HTERT RPE-1 (cell line): ENCODE results near the gene PHACTR2.
"Not testable (repeated sequence)": the region's sequence is repeated elsewhere in the genome, so short reads cannot be mapped to it uniquely, and the experiment has no call there.

Source experiments
- in situ Hi-C: fragments of 300-500 bp; cut with MboI; formaldehyde crosslinking; loops from 4 replicates; pipeline ENCODE4 v1.14.3; 2020; ENCODE audit warnings: low sequenced_read_pairs

The PHACTR2 gene

GRCh38 chr6:143677891-143678791 is at the start of gene PHACTR2:
PHACTR2 (plus strand) TSS chr6:143677965; CDS start chr6:143678164, 199 bp downstream.
- in situ Hi-C loops: no loop called here

DNA sequence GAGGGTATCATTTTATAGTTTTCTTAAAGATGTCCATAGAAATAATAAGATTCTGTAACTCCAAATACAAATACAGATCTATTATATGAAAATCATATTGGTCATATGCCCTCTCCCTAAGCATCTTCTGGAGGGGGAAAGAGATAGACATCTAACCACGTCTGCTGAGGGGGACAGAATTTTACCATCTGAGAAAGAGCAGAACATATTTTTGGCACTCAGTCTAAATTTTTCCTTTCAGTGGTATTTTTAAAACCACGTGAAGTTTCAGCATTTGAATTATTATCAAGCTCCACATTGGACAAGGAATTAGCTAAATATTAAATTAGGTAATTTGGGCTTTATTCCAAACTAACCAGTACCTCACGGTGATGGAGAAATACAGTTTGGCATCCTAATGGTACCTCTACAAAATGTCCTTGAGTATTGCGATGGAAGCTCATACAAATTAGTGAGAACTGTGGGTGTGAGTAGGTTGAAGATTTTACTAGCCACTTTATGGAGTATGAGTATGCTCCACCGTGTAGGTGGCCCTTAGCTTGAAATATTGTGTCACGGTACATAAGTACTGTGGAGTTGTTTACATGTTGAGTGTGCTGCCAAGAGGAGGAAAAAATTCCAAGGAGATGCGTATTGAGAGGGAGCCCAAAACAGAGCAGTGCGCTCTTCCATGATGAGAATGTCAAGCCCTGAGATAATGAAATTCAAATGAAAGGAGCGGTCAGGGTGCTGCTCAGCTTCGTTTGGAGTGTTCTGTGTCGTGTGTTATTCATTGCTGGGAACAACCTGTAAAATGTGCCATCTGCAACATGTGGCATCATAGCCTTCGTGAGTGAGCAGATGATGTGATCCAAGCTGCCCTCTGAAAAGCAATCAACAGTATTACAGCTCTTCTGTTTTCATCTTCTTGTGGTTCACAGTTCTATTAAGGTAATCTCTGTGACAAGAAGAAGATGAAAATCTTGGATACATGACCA is 48.4 kb upstream of the PHACTR2 start:
- in situ Hi-C loops: no loop called here

DNA sequence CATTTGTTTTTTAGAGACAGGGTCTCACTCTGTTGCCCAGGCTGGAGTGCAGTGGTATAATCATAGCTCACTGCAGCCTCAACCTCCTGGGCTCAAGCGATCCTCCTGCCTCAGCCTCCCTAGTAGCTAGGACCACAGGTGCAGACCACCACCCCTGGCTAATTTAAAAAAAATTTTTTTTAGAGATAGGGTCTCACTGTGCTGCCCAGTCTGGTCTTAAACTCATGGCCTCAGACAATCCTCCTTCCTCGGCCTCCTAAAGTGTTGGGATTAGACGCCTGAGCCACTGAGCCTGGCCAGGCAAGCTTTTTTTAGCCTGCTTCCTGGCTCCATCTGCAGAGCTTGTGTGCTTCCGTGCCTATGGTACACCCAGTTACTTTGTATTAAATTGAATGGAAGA is 46.6 kb upstream of the PHACTR2 start:
- in situ Hi-C loops: not testable (repeated sequence)

DNA sequence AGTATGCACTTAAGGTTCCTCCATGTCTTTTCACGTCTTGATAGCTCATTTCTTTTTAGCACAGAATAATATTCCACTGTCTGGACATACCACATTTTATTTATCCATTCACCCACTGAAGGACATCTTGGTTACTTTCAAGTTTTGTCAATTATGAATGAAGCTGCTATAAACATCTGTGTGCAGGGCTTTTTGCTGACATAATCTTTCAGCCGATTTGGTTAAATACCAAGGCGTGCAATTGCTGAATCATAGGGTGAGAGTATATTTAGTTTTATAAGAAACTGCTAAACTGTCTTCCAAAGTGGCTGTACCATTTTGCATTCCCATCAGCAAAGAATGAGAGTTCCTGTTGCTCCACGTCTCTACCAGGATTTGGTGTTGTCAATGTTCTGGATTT is 44.9 kb upstream of the PHACTR2 start:
- in situ Hi-C loops: no loop called here

GRCh38 chr6:143634486-143634885 is 43.3 kb upstream of the PHACTR2 start:
- in situ Hi-C loops: no loop called here

DNA sequence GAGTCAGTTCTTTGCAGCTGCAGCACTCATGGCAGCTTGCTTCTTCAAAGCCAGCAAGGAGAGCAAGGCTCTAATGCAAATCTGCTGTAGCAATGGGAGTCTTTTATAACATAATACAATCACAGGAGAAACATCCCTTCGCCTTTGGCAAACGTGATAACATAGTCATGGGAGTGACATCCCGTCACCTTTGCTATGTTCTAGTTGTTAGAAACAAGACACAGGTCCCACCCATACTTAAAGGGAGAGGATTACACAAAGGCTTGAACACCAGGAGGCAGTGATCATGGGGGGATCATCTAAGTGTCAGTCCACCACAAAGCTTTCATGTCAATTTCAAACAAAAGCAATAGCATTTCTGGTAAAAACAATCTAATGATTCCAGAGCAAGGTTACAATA is 40.1 kb upstream of the PHACTR2 start:
- in situ Hi-C loops: no loop called here

DNA sequence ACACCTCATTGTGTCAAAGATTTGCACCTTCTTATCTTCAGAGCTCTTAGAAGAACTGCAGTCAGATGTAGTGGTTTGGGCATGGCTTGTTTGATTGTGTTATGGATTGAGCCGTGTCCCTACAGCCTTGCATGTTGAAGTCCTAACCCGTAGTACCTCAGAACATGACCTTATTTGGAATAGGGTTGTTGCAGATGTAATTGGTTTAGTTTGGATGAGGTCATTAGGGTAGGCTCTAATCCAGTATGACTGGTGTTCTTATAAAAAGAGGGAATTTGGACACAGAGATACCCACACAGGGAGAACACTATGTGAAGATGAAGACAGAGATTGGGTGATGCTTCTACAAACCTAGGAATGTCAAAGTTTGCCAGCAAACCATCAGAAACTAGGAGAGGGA is 35.4 kb upstream of the PHACTR2 start:
- in situ Hi-C loops: no loop called here

- in situ Hi-C loops: no loop called here
Observed at GRCh38 chr6:143647191-143647590, 30.6 kb upstream of the PHACTR2 start.

DNA sequence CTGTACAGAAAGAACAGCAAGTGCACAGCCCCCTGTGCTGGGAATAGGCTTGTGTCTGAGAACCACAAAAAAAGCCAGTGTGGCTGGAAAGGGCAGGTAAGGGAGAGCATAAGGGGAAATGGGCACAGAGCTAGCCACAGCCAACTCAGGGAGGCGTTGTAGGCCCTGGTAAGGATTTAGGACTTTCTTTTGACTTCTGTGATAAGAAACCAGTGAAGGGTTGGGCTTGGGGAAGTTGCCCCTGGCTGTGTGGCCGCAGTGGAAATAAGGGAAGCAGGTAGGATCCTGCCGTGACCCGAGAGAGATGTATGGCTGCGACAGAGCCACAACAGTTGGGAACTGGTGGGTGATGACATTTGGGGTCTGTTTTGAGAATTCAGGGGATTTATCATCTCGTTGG is 30.0 kb upstream of the PHACTR2 start:
- in situ Hi-C loops: no loop called here

- in situ Hi-C loops: not testable (repeated sequence)
Observed at GRCh38 chr6:143649319-143649718, 28.4 kb upstream of the PHACTR2 start.

- in situ Hi-C loops: not testable (repeated sequence)
Observed at GRCh38 chr6:143651328-143651727, 26.4 kb upstream of the PHACTR2 start.

GRCh38 chr6:143652841-143653331 is 24.9 kb upstream of the PHACTR2 start:
- in situ Hi-C loops: no loop called here

DNA sequence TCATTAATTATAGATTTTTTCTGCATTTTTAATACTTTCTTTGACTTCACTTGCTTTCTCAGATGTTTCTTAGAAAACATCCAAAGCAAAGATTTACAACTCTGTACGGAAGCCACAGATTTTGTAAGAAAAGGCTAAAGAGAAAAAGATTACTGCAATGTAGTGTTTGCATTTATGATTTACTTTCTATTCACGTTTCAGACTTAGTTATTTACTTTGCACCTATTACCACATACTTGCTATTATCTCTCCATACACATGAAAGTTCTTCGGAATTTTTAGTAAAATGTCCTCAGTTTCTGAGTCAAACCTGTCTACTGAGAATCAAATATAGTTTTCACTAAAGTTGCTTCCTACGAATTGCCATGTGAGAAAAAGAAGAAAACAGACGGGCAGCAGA is 22.2 kb upstream of the PHACTR2 start:
- in situ Hi-C loops: no loop called here

DNA sequence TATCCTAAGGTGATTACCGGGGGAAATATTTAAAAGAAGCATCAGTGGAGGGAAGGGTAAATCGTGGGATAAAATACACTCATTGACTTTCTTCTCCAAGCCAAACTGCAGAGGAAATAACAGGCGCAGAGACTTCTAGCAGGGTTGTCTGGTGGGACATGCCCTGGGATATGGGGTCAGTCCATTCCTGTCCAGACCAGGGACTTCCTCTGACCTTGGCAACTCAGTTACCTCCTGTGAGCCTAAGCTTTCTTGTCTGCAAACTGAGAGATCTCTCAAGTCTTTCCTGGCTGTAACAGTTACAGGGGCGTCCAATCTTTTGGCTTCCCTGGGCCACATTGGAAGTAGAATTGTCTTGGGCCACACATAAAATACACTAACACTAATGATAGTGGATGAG is 21.7 kb upstream of the PHACTR2 start:
- in situ Hi-C loops: no loop called here

GRCh38 chr6:143657809-143658208 is 20.0 kb upstream of the PHACTR2 start:
- in situ Hi-C loops: no loop called here

DNA sequence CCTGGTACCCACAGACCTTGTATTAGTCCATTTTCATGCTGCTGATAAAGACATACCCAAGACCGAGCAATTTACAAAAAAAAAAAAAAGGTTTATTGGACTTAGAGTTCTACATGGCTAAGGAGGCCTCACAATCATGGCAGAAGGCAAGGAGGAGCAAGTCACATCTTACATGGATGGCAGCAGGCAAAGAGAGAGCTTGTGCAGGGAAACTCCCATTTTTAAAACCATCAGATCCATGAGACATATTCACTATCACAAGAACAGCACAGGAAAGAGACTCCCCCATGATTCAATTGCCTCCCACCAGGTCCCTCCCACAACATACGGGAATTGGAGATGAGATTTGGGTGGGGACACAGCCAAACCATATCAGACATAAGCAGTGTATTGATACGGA is 17.6 kb upstream of the PHACTR2 start:
- in situ Hi-C loops: not testable (repeated sequence)

DNA sequence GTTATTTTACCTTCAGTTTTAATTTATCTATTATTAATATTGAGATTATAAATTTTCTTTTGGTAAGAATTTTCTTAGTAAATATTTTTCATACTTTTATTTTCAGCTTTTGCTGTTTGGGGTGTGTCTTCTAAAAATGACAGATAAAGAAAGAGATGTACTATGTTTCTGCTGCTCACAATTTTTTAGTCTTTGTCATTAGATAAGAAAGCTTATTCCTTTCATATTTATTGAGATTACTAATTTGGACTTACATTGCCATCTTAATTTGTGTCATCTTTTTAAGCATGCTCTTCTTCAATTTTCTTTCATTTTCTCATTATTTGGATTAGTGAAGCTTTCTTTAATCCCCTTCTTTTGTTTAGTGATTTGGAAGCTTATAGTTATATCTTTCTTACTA is 13.6 kb upstream of the PHACTR2 start:
- in situ Hi-C loops: no loop called here

- in situ Hi-C loops: not testable (repeated sequence)
Observed at GRCh38 chr6:143666007-143666406, 11.8 kb upstream of the PHACTR2 start.

DNA sequence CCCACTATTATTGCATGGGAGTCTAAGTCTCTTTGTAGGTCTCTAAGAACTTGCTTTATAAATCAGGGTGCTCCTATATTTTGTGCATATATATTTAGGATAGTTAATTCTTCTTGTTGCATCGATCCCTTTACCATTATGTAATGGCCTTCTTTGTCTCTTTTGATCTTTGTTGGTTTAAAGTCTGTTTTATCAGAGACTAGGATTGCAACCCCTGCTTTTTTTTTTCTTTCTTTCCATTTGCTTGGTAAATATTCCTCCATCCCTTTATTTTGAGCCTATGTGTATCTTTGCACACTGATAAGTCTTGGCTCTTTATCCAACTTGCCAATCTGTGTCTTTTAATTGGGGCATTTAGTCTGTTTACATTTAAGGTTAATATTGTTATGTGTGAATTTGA is 8.3 kb upstream of the PHACTR2 start:
- in situ Hi-C loops: not testable (repeated sequence)

GRCh38 chr6:143673669-143674068 is 4.1 kb upstream of the PHACTR2 start:
- in situ Hi-C loops: no loop called here
